HCT116 (cell line): ENCODE results near the gene BRINP1. TPM values are rescaled to one million over a fixed set of nuclear protein-coding genes. Genes with fewer than 3 reads are reported as not detected.

Source experiments
- ATAC-seq: fragments of 200-7000 bp; cut with Tn5 transposase; 2 replicates; pipeline ENCODE4 v1.9.1; 2020; ENCODE audit warnings: mild to moderate bottlenecking, moderate library complexity
- BruUV-seq: library from RNA; stranded (reverse); fragments of 400-500 nt; replicated peaks from 2 replicates; lab custom pipeline; 2021; lab: Mats Ljungman, UMichigan
- CTCF ChIA-PET: fragments of 300-600 bp; sonication (Branson Sonifier 250); formaldehyde crosslinking; loops from one replicate; lab custom pipeline; 2021; ENCODE audit warnings: antibody characterized with exemption; lab: Charles Lee
- POLR2A ChIA-PET: fragments of 300-600, 350-600 bp; sonication (Branson Sonifier 250); formaldehyde crosslinking; loops from one replicate; lab custom pipeline; 2021; ENCODE audit warnings: antibody characterized with exemption; lab: Charles Lee
- RAD21 ChIA-PET, 2 experiments: fragments of 300-600 bp; sonication (Branson Sonifier 250); formaldehyde crosslinking; loops; one replicate each; lab custom pipeline; 2023; ENCODE audit warnings: low total read pairs in 2 of 2; ENCODE audit not compliant: uncharacterized antibody in 2 of 2, unreplicated experiment in 2 of 2, low non-redundant PET in 1 of 2; lab: Charles Lee
- DNase-seq: peaks from one replicate; pipeline ENCODE4 v3.0.0-alpha.2; 2010; ENCODE audit warnings: low read depth, low spot score
- H2AFZ ChIP-seq: fragments of 200-600 bp; shearing (Covaris generic), sonication (generic); 2 replicates; pipeline ENCODE4 v1.6.1; 2017; ENCODE audit warnings: low read depth, mixed run types, mixed read lengths, antibody characterized with exemption, low read length; ENCODE audit not compliant: poor library complexity, severe bottlenecking
- H3K27ac ChIP-seq: 2 replicates; pipeline ENCODE4 v1.5.1; 2012; ENCODE audit warnings: low read depth, low read length
- H3K27me3 ChIP-seq: fragments of 200-600 bp; sonication (generic); 2 replicates; pipeline ENCODE4 v1.6.1; 2016; ENCODE audit warnings: mixed run types, low read length, mixed read lengths; ENCODE audit not compliant: insufficient read depth
- H3K36me3 ChIP-seq, 2 experiments: fragments of 200-500 bp in 1 of 2; fragments of 200-600 bp in 1 of 2; sonication (Bioruptor generic) in 1 of 2; sonication (generic) in 1 of 2; 2 replicates each; pipeline versions ENCODE4 v1.5.1 to v1.6.1; 2014 to 2016; ENCODE audit warnings: low read length in 2 of 2, inconsistent platforms in 1 of 2, mixed read lengths in 1 of 2, mixed run types in 1 of 2; ENCODE audit not compliant: insufficient read depth in 2 of 2, control insufficient read depth in 1 of 2
- H3K4me1 ChIP-seq, 2 experiments: fragments of 200-600 bp in 1 of 2; sonication (generic) in 1 of 2; 2 replicates each; pipeline versions ENCODE4 v1.5.1 to v1.6.1; 2012 to 2017; ENCODE audit warnings: low read length in 2 of 2, inconsistent platforms in 1 of 2, mild to moderate bottlenecking in 1 of 2, mixed read lengths in 1 of 2, mixed run types in 1 of 2, moderate library complexity in 1 of 2; ENCODE audit not compliant: insufficient read depth in 2 of 2, control insufficient read depth in 1 of 2
- H3K4me2 ChIP-seq: fragments of 200-600 bp; sonication (generic); 2 replicates; pipeline ENCODE4 v1.6.1; 2017; ENCODE audit warnings: mixed run types, low read length, mixed read lengths
- H3K4me3 ChIP-seq, 2 experiments: fragments of 200-600 bp in 1 of 2; sonication (generic) in 1 of 2; replicated peaks in 1 of 2; 2 replicates each; pipeline ENCODE4 v1.5.1; 2011 to 2016; ENCODE audit warnings: low read length in 2 of 2, control low read depth in 1 of 2, low read depth in 1 of 2, mild to moderate bottlenecking in 1 of 2, mixed read lengths in 1 of 2, mixed run types in 1 of 2
- H3K79me2 ChIP-seq: fragments of 200-600 bp; sonication (generic); 2 replicates; pipeline ENCODE4 v1.6.1; 2017; ENCODE audit warnings: mild to moderate bottlenecking, mixed run types, low read length, moderate library complexity, mixed read lengths; ENCODE audit not compliant: insufficient read depth
- H3K9ac ChIP-seq: fragments of 200-600 bp; sonication (generic); 2 replicates; pipeline ENCODE4 v1.6.1; 2016; ENCODE audit warnings: low read length, mixed read lengths
- H3K9me2 ChIP-seq: fragments of 200-600 bp; sonication (generic), shearing (Covaris generic); 2 replicates; pipeline ENCODE4 v1.6.1; 2017; ENCODE audit warnings: mixed run types, mild to moderate bottlenecking, moderate library complexity; ENCODE audit not compliant: insufficient read depth
- H3K9me3 ChIP-seq, 2 experiments: fragments of 200-500 bp in 1 of 2; fragments of 200-600 bp in 1 of 2; sonication (Bioruptor generic) in 1 of 2; sonication (generic) in 1 of 2; 2 replicates each; pipeline ENCODE4 v1.6.1; 2014 to 2017; ENCODE audit warnings: low read length in 2 of 2, mixed read lengths in 2 of 2, inconsistent platforms in 1 of 2, low read depth in 1 of 2, mild to moderate bottlenecking in 1 of 2, mixed run types in 1 of 2, moderate library complexity in 1 of 2; ENCODE audit not compliant: control insufficient read depth in 1 of 2, insufficient read depth in 1 of 2
- H4K20me1 ChIP-seq: fragments of 200-600 bp; sonication (generic), shearing (Covaris generic); 2 replicates; pipeline ENCODE4 v1.6.1; 2017; ENCODE audit warnings: mixed run types, mild to moderate bottlenecking, moderate library complexity; ENCODE audit not compliant: insufficient read depth
- ATF3 ChIP-seq: IDR thresholded peaks from 2 replicates; pipeline ENCODE4 v1.6.1; 2012
- CBX3 ChIP-seq: IDR thresholded peaks from 2 replicates; pipeline ENCODE4 v1.6.1; 2012; ENCODE audit warnings: low read depth
- CEBPB ChIP-seq: IDR thresholded peaks from 2 replicates; pipeline ENCODE4 v1.6.1; 2012; ENCODE audit warnings: low read depth
- EGR1 ChIP-seq: IDR thresholded peaks from 2 replicates; pipeline ENCODE4 v1.6.1; 2012; ENCODE audit warnings: low read depth
- ELF1 ChIP-seq: IDR thresholded peaks from 2 replicates; pipeline ENCODE4 v1.6.1; 2012; ENCODE audit warnings: low read depth, borderline replicate concordance
- EZH2 ChIP-seq: fragments of 200-600 bp; sonication (generic); IDR thresholded peaks from 2 replicates; pipeline ENCODE4 v1.6.1; 2017; ENCODE audit warnings: antibody characterized with exemption, mixed run types
- FOSL1 ChIP-seq: IDR thresholded peaks from 2 replicates; pipeline ENCODE4 v1.6.1; 2012; ENCODE audit warnings: low read depth
- POLR2A ChIP-seq: IDR thresholded peaks from 2 replicates; pipeline ENCODE4 v1.7.0; 2011; ENCODE audit warnings: borderline replicate concordance; ENCODE audit not compliant: insufficient read depth, insufficient read length; ENCODE audit errors: extremely low read depth
- REST ChIP-seq: IDR thresholded peaks from 2 replicates; pipeline ENCODE4 v1.6.1; 2012; ENCODE audit warnings: low read depth
- SIN3A ChIP-seq: IDR thresholded peaks from 2 replicates; pipeline ENCODE4 v1.6.1; 2012; ENCODE audit warnings: low read depth
- SP1 ChIP-seq: IDR thresholded peaks from 2 replicates; pipeline ENCODE4 v1.6.1; 2012; ENCODE audit warnings: low read depth
- TCF7L2 ChIP-seq: IDR thresholded peaks from 2 replicates; pipeline ENCODE4 v1.7.0; 2011; ENCODE audit warnings: borderline replicate concordance, inconsistent platforms; ENCODE audit not compliant: insufficient read depth, insufficient read length; ENCODE audit errors: extremely low read depth
- ZBTB33 ChIP-seq: IDR thresholded peaks from 2 replicates; pipeline ENCODE4 v1.6.1; 2011; ENCODE audit warnings: mild to moderate bottlenecking, low read length, moderate library complexity; ENCODE audit not compliant: insufficient replicate concordance; ENCODE audit errors: extremely low read depth
- ZFX ChIP-seq: fragments of 450-650 bp; IDR thresholded peaks from 2 replicates; pipeline ENCODE4 v1.6.1; 2017
- intact Hi-C: fragments of 100-400 bp; cut with micrococcal nuclease; formaldehyde crosslinking; loops from 2 replicates; pipeline ENCODE4 v1.10.0; 2022
- total RNA-seq: library from RNA; stranded (reverse); gene quantifications from one replicate; pipeline ENCODE4 v1.2.1, GENCODE V29; 2021; ENCODE audit not compliant: unreplicated experiment

The BRINP1 gene
- total RNA-seq, 1 experiment from 2014 or later, result not detected

GRCh38 chr9:119121899-119122298 is 247.3 kb downstream of the BRINP1 start:
- Histone ChIP-seq H3K9me3 (peaks cover 0 to 22% of the 10 kb centered on the region in 2 experiments; a peak in 2 of 4 replicates), H3K27me3 (no peaks in the 10 kb centered on the region), H3K4me3 (no peak overlapping the region), H3K27ac (no peak overlapping the region), H3K36me3 (no peaks in the 10 kb centered on the region), H3K9ac (no peak overlapping the region), H3K4me1 (no peaks in the 10 kb centered on the region), H3K79me2 (no peaks in the 10 kb centered on the region), H4K20me1 (no peaks in the 10 kb centered on the region), H3K4me2 (no peak overlapping the region), H3K9me2 (no peaks in the 10 kb centered on the region), H2AFZ (no peak overlapping the region)
- POLR2A ChIA-PET, result no interaction called here
- no TSS peak for BruUV-seq
- CTCF ChIA-PET, result no interaction called here
- RAD21 ChIA-PET, result no interaction called here
- intact Hi-C loops, result no loop called here
- no peak for ATAC-seq
- TF ChIP-seq CEBPB, result no peak
- TF ChIP-seq SP1, result no peak
- no peak for TF ChIP-seq ZFX
- TF ChIP-seq POLR2A, result no peak
- no peak for DNase-seq

- no peak overlapping the region for H3K4me3 ChIP-seq
- no peaks in the 10 kb centered on the region for H3K4me1 ChIP-seq
- H3K79me2 ChIP-seq, result no peaks in the 10 kb centered on the region
- no peaks in the 10 kb centered on the region for H3K27me3 ChIP-seq
- no peak overlapping the region for H3K27ac ChIP-seq
- POLR2A ChIA-PET, result no interaction called here
- intact Hi-C loops, result no loop called here
- H3K36me3 ChIP-seq, result no peaks in the 10 kb centered on the region
- DNase-seq (no peak), ATAC-seq (no peak)
- CTCF ChIA-PET, result no interaction called here
- no peaks in the 10 kb centered on the region for H3K9me2 ChIP-seq
- no peak overlapping the region for H3K4me2 ChIP-seq
- H3K9me3 ChIP-seq, result peaks cover 4 to 18% of the 10 kb centered on the region in 2 experiments; a peak in 3 of 4 replicates
- no peak overlapping the region for H2AFZ ChIP-seq
- no TSS peak for BruUV-seq
- RAD21 ChIA-PET, result no interaction called here
- H3K9ac ChIP-seq, result no peak overlapping the region
- no peaks in the 10 kb centered on the region for H4K20me1 ChIP-seq
- TF ChIP-seq ZBTB33, result no peak
- no peak for TF ChIP-seq SIN3A
- TF ChIP-seq ELF1, result no peak
- no peak for TF ChIP-seq CBX3
- no peak for TF ChIP-seq EGR1
- no peak for TF ChIP-seq EZH2
- no peak for TF ChIP-seq POLR2A
- TF ChIP-seq ATF3, result no peak
- TF ChIP-seq TCF7L2, result no peak
- TF ChIP-seq ZFX, result no peak
- TF ChIP-seq REST, result no peak
- no peak for TF ChIP-seq CEBPB
- TF ChIP-seq FOSL1, result no peak
These were observed 251.8 kb downstream of the BRINP1 start for GRCh38 chr9:119117409-119117808.
